Measurements from ENCODE around the gene BRICD5.
"Not testable (repeated sequence)": the region's sequence is repeated elsewhere in the genome, so short reads cannot be mapped to it uniquely, and the experiment has no call there.

Gene BRICD5

GRCh38 chr16:2210386-2211365, at the start of gene BRICD5:
TSS of gene BRICD5 (minus strand) at chr16:2210863. CDS start at chr16:2210833, 30 bp downstream.
- no peak for DNase-seq

DNA sequence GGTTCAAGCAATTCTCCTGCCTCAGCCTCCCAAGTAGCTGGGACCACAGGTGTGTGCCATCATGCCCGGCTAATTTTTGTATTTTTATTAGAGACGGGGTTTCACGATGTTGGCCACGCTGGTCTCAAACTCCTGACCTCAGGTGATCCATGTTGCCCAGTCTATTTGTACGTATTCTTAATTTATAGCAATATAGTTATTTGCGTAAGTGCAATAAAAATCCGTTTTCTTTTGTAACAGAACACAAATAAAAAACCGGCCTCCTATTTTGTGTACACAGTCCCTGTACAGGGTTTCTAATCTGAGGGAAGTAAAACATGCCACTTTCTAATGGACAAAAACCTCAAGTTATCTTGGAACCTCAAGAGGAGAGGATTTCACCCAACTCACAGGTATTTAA, 49.6 kb upstream of the BRICD5 start:
- DNase-seq = no peak

- not testable (repeated sequence) for DNase-seq
Observed at GRCh38 chr16:2258530-2258929, 47.9 kb upstream of the BRICD5 start.

DNA sequence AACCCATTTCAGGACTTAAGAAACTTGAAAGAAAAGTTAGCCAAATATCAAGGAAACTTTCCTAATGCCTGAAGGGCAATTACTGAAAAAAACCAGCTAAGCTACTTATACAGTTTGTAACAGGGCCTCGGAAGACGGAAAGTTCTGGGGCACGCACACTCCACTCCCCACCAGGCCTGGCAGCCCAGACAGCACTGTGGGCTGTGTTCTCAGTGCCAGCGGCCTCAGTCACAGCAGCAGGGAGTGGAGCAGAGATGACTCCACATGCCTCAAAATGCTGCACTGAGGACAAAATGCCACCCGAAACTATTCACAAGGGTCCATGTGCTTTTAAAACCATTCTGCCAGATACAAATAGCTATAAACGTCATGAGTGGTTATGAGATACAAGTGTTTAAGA, 47.1 kb upstream of the BRICD5 start:
- DNase-seq = no peak

DNA sequence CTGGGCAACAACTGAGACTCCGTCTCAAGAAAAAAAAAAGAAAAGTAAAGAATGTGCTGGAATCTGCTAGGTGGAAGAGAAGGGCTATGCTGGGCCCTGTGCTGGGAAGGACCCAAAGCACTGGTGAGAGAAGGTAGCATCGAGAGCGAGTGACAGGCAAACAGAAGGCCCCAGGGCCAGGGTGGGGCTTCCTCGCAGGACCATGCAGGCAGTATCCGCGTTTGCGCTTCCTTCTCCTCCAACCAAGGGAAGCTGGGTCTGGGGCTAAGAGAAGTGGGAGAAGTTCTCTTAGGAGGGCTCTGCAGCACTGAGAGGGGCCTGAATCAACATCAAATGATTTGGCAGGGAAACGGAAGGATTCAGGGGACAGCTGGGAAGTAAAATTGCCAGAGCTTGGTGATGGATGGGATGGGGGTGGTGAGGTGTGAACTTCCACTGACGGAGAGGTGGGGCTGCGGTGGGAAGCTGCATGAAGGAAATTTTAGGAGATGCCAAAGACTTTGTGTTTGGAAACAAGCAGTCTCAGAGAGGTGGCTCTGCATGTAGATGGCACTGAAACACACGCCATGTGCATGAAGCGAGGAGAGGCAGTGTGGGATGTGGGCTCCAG, 46.0 kb upstream of the BRICD5 start:
- DNase-seq = no peak

DNA sequence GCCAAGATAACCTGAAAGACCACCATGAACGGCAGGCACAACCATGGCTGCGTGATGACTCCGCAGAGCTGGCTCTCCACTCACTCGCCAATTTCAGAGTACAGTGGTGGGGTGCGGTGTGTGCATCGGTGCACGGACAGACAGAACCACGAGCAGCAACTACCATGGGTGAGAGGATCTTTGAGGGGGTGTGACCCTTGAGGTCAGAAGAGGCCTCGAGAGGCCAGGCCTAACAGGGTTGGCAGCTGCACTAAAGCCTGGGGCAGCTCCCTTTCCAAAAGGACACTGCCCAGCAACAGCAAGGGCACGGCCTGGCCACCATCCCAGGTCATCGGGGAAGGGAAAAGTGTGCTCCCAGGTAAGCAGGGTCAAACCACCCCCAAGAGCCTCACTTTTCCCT, 42.6 kb upstream of the BRICD5 start:
- DNase-seq = no peak

DNA sequence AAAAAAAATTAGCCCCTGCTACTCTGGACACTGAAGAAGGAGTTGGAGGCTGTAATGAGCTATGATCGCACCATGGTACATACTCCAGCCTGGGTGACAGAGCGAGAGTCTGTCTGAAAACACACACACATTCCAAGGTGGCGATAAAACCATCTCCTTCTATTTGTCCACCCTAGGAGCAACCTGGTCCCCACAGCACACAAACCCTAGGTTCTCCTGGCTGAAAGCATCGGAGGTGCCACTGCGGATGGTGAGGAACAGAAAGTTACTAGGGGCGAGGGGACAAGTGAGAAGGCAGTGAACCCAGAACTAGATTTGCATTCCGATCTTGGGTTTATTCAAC, 42.1 kb upstream of the BRICD5 start:
- no peak for DNase-seq

GRCh38 chr16:2251296-2252111, 40.8 kb upstream of the BRICD5 start, which contains the start of gene ECI1:
TSS of gene ECI1 (minus strand) at chr16:2251587. CDS start at chr16:2251566, 21 bp downstream.
- DNase-seq = peak; percentile 89

DNA sequence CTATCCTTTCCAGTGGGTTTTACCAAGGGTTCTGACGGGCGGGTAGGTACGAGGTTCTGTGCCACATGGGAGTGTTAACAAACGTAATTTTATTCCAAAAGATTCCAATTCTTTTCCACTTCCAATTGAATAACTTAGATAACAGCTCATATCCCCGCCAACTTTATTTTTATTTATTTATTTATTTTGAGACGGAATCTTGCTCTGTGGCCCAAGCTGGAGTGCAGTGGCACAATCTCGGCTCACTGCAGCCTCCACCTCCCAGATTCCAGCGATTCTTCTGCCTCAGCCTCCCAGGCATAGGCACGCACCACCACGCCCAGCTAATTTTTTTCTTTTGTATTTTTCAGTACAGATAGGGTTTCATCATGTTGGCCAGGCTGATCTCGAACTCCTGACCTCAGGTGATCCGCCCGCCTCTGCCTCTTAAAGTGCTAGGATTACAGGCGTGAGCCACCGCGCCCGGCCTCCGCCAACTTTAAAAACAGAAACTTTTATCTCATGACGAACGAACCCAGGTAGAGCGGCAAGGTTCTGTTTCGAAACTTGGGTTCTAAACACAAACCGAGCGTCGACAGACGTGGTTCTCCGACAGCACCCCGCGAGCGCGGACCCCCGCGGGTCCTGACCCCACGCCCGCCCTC, 40.1 kb upstream of the BRICD5 start:
- peak; percentile 57 to 60 for DNase-seq

DNA sequence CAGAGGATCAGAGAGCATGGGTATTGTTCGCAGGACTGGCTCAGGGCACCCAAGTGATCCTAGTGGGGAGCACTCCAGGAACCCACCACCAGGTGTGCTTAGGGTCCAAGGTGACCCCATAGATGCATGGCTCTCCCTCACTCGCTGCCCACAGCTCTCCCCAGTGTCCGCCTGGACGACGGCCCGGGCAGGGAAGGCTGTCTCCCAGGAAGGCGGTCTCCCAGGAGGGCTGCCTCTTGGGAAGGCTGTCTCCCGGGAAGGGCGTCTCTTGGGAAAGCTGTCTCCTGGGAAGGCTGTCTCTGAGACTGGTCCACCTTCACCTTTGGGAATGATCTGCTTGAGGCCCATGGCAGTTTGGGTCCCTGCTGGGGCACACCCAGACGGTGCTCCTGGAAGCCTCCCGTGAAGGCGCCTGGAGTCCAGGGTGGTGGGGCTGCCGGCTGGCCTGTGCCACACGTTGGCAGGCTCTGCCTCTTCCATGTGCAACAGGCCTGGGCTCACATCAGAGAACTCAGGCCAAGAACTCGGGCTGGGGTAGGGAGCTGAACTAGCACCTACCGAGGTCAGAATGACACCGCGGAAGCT, 35.7 kb upstream of the BRICD5 start:
- DNase-seq = no peak

DNA sequence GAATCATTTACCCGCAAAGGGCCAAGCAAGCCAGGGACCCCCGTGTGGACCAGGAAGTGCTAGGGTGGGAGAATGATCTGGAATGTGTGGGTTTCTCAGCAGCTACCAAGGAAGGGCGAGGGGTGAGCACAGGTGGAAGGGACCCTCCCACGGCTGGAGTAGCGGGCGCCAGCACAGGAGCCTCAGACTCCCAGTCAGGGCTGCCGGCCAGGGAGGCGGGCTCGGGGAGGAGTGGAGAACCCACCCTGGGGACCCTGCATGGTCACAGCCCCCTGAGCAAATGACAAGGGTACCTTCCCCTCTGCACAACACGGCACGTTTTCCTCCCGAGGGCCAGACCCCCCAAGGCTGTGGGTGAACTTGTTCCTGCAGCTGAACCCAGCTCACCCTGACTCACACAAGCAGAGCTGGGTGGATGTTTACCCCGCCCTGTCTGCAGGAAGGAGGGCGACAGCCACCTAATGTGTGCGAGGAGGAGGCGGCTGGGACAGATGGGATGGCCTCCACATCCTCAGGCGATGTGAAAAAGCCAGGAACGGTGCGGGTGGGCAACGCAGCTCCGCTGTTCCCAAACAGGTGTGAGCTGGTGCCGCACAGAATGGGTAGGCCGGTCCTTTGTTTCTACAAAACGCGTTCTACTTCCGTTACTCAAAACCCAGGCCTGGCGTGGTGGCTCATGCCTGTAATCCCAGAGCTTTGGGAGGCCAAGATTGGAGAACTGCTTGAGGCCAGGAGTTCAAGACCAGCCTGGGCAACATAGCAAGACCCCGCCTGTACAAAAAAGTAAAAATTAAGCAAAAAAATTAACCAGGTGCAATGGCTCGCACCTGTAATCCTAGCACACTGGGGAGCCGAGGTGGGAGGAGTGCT, 34.5 kb upstream of the BRICD5 start:
- no peak for DNase-seq

DNA sequence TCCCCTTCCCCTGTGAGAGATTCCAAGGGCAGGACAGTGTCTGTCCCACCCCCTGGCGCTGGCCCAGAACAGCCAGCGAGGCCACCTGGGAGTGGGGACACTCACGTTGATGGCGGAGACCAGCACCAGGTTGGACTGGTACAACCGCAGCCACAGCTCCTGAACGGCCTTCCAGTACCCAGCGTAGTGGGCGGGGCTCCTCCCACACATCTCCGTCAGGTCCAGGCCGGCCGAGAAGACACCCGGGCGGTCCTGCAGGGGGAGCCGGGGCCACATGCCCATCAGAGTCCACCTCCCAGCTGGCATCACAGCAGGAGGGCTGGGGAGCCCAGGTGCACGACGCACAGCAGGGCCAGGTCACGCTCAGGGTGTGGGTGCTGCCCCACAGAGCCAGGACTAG, 33.6 kb upstream of the BRICD5 start:
- no peak for DNase-seq

DNA sequence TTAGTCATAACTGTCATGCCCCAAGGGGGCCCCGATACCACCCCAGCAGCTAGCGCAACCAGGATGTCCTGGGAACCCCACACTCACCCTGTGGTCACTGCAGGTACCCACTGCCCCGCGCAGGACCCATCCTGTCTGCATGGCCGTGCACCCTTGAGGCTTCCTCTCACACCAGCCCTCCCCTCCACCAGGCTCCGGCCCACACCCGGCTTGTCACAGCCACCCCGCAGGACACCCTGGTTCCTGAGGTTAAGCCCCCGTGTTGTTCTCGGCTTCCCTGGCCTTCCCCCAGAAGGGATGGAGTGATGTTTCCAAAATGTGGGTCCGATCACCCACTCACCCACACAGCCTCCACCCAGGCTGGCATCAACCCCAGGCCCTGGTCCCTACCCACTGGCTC, 33.1 kb upstream of the BRICD5 start:
- DNase-seq = no peak

DNA sequence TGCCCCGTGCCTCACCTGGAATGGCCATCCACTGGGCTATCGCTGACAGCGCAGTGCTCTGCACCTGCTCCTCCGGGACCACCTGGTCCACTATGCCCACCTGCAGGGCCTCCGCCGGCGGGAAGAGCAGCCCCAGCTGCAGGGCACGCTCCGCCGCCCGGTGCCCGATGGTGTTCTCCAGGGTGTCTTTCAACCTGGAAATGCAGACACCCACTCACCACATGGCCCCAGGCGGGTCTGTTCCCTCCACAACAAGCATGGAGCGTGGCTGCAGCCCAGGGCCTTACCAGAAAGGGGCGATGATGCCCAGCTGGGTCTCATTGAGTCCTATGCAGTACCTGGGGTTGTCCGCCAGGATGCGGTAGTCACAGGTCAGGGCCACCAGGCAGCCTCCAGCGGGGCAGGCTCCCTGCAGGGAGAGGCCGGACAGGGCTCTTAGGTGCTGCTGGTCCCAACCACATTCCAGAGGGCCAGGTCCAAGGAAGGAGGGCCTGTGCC, 32.4 kb upstream of the BRICD5 start:
- no peak for DNase-seq

DNA sequence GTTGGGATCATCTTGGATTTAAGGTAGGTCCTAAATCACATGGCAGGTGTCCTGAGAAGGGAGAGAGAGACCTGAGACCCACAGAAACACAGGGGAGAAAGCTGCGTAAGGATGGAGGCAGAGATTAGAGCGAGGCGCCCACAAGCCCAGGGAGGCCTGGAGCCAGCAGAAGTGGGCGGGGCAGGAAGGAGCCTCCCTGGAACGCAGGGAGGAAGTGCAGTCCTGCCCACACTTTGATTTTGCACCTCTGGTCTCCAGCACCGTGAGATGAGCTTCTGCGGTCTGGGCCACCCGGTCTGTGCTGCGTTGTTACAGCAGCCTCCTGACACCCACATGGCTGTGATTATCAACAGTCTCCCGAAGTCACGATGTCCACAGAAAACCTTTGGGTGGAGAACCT, 31.9 kb upstream of the BRICD5 start:
- no peak for DNase-seq

DNA sequence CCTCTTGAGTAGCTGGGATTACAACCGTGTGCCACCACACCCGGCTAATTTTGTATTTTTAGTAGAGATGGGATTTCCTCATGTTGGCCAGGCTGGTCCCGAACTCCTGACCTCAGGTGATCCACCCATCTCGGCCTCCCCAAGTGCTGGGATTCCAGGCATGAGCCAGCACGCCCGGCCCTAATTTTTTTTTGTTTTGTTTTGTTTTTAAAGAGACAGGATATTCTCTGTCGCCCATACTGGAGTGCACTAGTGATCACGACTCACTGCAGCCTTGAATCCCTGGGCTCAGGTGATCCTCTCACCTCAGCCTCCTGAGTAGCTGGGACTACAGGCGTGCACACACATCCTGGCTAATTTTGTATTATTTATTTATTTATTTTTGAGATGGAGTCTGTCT, 29.7 kb upstream of the BRICD5 start:
- DNase-seq = not testable (repeated sequence)

DNA sequence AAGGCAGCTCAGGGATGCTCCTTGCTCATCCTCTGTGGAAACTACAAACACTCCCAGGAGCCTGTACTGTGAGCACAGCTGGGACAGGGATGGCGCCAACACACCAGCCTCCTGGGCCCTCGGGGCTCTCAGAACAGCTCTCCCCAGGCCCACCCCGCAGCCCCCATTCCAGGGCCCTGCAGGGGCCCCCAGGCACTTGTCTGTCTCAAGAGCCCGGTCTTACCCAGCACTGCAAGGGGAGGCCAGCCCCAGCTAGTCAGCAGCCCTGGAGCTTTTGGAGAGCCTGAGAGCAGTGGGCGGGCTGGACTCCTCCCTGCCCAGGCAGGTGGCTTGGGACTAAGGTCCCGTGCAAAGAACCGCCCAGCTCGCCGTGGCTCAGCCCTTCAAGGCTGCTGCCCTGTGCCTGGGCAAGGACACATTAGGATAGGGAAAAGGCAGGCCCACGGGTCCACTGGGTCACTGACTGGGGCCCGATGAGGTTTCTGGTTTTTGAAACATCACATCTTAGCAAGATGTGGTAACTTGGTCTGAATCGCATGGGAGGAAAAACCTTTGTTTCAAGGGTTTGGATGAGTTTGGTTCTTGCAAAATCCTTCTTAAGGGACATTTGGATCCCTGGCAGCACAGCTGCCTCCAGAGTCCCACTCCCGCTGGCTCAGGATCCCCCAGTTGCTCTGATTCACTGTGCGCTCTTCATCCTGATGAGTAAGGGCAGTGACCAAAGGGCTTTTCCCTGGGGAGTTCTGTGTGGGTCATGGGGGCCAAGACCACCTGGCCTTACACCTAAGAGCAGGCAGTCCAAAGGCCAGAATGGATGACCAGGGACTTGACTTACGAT, 28.4 kb upstream of the BRICD5 start:
- no peak for DNase-seq

DNA sequence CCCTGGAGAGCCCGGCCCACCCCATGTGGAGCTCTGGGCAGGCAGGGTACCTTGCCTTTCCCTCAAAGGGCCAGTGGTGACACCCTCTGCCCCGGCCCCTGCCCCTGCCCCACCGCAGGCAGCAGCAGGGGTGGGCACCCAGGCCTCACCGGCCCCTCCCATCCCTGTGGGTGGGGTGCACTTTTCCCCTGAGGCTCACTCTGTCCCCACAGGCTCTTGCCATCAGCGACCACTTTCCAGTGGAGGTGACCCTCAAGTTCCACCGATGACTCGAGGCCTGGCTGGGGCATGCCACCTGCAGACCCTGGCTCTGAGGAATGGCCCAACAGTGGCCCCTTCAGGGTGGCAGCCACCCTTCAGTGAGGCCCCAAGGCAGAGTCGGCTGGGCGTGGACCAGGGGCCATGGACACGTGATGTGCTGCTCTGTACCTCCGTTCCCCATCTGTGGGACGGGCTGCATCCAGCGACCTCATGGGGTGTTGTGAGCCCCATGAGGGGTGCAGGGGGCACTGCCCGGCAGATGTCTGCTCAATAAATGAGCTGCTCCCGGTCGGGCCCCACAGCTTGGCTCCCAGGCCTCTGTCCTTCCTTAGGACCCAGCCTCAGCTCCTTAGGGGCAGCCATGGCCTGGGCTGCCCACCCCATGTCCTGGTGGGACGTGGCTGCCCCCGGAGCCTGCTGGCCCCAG, 27.6 kb upstream of the BRICD5 start:
- DNase-seq = no peak

DNA sequence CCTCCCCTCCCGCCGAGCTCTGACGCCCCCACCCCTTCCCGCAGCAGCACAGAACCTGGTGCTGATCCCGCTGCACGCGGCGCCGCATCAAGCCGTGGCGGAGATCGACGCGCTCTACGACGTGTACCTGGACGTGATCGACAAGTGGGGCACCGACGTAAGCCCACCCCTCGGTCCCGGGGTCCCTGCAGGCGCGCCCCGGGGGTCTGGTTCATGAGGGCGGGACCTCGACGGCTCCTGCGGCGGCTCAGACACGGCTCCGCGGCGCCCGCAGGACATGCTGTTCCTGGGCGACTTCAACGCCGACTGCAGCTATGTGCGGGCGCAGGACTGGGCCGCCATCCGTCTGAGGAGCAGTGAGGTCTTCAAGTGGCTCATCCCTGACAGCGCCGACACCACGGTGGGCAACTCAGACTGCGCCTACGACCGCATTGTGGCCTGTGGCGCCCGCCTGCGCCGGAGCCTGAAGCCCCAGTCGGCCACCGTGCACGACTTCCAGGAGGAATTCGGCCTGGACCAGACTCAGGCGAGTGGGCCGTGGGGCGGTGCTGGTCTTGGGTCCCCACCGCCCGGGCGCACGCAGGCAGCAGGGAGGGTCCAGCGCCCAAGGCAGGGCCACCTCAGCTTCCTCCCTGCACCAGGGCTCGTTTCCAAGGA, 27.0 kb upstream of the BRICD5 start:
- no peak for DNase-seq

All from CD4-positive, alpha-beta T cell treated with Interleukin-1 beta for 1 hour (primary cell).